Measurements from ENCODE around the gene C10orf120.
A peak's percentile ranks its signal among the peaks of the same experiment; 100 is the strongest.

Gene C10orf120

GRCh38 chr10:122702275-122702674 lies 2.6 kb upstream of the C10orf120 start:
- no peak for DNase-seq

DNA sequence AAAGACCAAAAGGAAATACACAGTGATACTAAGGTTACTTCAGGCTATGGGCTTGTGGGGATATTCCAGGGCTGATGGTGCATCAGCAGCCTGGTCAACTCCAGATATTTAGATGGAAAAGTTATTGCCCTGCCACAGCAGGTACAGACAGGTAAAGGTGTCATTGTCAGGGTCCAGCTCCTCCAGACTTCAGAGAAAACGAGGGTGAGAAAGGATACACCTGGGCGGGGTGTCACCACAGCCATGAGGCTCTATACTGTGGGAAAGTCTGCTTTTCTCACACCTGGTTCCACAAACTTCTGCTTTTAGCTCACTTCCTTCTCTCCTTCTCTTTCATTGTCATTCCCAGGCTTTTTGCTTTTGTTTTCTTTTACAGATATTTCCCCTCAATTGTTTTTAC lies 2.0 kb upstream of the C10orf120 start:
- no peak for DNase-seq

GRCh38 chr10:122696687-122697086 lies 3.0 kb downstream of the C10orf120 start:
- no peak for DNase-seq

DNA sequence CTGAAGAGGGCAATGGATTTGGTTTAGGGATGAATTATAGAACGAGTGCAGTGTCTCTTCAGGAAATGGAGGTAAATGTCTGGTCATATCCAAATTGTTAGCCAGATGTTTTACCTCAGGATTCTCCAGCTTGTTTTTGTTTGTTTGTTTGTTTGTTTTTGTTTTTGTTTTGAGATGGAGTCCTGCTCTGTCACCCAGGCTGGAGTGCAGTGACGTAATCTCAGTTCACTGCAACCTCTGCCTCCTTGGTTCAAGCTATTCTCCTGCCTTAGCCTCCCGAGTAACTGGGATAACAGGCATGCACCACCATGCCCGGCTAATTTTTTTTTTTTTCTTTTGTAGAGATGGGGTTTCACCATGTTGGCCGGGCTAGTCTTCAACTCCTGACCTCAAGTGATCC lies 6.9 kb downstream of the C10orf120 start:
- DNase-seq: no peak

DNA sequence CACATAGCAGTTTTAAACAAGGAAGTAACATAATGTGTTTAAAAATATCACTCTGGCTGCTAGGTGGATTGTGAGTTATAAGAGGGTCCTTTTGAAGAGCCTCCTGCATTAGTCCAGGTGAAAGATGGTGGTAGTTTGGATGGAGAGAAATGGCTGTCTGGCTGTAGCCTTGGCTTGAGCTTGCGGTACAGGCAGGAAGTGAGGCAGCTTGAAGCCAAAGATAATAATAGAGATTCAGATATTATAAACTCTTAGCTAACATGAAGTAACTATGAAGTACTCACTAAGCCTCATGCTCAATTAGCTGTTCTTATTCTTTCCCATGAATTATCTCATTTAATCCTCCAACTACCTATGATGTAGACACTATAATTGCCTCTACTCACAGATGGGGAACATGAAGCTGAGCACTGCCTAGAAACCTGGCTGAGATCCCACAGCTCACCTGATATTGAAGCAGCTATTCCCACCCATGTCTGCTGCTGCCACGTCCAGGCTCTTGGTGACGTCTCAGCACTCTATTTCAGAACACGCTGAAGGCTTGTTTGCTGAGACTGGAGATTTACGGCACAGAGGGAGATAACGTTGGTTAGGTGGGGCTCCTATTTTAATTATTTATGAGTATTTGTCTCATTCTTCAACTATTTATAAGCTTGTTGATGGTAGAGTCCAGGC lies 10.4 kb downstream of the C10orf120 start:
- no peak for DNase-seq

- DNase-seq: no peak
Observed at GRCh38 chr10:122688293-122688989, 11.2 kb downstream of the C10orf120 start.

- DNase-seq: no peak
Observed at GRCh38 chr10:122682522-122682921, 17.1 kb downstream of the C10orf120 start.

- DNase-seq: no peak
Observed at GRCh38 chr10:122678266-122678665, 21.4 kb downstream of the C10orf120 start.

GRCh38 chr10:122675278-122675677 lies 24.4 kb downstream of the C10orf120 start:
- no peak for DNase-seq

- DNase-seq: no peak
Observed at GRCh38 chr10:122674781-122675180, 24.9 kb downstream of the C10orf120 start.

- DNase-seq: no peak
Observed at GRCh38 chr10:122673731-122674130, 25.9 kb downstream of the C10orf120 start.

- no peak for DNase-seq
Observed at GRCh38 chr10:122673269-122673668, 26.4 kb downstream of the C10orf120 start.

GRCh38 chr10:122672655-122673054 lies 27.0 kb downstream of the C10orf120 start:
- DNase-seq: no peak

DNA sequence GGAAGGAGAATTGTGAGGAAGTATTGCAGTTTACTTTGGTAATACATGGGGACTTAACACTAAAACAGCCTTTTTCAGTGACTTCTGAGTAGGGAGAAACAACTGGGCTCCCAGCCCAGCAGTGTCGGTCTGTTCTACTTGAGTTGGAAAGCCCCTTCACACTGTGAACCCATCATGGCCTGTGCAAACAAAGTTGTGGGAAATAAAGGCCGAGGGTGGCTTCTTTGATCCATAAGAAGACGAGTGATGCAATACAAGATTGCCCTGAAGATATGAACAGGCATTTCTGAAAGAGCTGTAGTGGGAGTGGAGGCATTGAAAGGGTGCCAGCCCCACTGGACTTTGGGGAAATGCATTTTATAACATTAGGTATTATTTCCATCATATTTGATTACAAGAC lies 28.3 kb downstream of the C10orf120 start:
- no peak for DNase-seq

GRCh38 chr10:122669842-122670241 lies 29.8 kb downstream of the C10orf120 start:
- DNase-seq: no peak

DNA sequence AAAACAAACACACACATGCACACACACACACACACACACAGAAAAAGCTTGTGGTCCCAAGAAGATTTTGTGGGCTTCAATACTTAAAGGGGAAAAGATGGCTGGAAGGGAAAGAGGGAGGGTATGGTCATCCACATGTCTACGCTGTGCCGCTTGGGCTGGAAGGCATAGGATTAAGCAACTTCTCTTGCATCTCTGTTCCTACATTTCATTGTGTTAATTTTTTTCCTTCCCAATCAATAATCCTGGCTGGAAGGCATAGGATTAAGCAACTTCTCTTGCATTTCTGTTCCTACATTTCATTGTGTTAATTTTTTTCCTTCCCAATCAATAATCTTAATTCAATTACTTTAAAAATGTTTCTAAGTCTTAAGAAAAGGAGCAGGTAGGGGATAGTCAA lies 30.6 kb downstream of the C10orf120 start:
- no peak for DNase-seq

DNA sequence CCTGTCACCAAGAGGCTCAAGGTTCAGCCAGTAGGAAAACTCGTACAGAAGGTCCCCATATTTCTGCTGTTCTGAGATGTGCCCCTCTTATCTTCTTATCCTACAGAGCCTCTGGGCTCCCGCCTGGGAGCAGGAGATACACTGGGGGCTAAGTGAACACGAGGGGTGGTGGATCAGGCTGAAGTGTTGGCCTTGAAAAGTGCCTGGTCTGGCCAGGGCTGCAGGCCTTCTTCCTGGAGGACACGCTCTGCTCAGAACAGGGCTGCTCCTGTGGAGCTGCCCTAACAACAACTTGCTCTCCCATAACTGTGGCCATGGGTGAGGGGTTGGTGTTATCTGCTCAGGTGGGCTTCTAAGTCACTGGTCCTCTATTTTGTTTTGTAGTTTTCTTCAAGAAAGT lies 33.7 kb downstream of the C10orf120 start:
- peak; percentile 4 for DNase-seq

- no peak for DNase-seq
Observed at GRCh38 chr10:122665329-122665860, 34.3 kb downstream of the C10orf120 start.

DNA sequence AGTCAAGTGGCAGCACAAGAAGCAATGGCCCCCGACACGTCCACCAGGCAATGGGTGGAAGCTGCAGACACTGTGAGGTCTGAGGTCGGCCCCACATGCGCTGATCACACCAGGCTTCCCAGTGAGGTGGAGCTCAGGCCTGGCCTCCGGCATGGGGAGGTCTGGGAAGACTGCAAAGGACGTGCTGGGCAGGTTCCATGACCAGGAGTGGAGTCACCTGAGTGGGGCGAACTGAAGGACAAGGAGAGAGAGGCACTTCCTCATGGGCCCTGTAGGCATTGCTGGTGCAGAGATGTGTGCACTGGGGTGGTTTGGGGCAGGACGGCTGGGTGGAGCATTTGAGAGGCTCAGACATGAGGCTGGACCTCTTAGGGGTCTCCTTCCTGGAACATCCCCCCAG lies 35.1 kb downstream of the C10orf120 start:
- DNase-seq: no peak

DNA sequence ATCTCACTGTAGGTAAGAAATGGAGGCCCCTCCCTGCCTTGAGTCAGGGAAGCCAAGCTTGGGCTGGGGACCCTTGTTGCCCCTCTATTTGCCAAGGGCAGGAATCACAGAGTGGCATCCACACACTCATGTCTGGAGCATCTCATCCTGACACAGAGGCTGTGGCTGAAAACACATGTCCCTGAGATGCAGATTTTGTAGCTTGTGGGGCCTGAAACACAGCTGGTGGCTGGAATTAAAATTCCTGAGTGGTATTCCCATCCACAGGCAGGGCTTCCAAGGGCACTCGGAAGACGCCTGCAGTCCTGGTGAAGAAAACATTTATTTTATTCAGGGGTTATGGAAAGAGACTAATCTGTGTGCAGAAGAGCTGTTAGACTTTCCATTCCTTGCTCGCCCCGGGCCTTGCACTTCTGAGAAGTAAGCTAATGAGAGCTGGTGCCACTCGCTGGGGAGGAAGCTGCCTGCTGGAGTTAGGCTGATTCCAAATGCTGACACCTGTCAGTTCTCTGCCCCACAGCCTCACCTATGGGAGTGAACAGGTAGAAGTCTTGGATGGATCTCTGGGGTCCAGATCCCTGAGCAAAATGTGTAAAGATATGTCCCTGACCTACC lies 36.0 kb downstream of the C10orf120 start:
- no peak for DNase-seq

- no peak for DNase-seq
Observed at GRCh38 chr10:122662231-122662630, 37.4 kb downstream of the C10orf120 start.

GRCh38 chr10:122660696-122661095 lies 39.0 kb downstream of the C10orf120 start:
- DNase-seq: no peak

DNA sequence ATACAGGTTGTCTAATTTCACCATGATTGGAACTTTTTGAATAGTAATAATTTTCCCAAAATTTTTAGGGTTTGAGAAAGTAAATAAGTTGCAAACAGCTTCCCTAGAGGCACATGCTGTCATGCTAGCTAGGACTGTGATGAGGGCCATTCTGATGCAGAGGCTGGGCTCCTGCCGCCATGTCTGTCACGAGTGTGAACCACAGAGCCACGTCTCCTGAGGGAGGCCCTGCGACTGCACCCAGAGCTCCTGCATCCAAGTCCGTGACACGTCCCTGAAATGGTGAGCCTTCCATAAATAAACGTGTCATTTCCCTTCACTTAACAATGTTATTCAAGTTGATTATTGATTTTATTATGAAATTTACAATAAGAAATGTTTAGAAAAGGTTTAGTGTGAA lies 40.0 kb downstream of the C10orf120 start:
- DNase-seq: no peak

DNA sequence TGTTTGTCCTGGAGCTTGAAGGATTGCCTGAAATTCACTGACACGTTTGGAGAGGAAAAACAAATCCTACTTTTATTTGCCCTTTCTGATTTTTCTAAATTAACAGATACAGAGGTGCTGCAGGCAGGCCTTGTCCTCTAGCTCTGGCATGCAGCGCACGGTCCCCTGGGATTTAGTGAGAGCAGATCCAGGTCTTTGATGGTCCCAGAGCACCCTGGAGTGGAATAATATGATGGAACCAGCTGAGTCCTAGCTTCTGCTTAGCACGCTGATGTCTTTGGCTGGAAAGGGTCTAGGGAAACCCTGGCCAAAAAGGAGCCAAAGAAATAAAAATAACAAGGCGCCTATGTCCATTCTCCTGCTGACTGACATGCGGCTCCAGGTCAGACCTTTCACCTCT lies 40.5 kb downstream of the C10orf120 start:
- DNase-seq: no peak

Data from hematopoietic multipotent progenitor cell treated with erythropoietin and hydrocortisone succinate and interleukin-3 and kit ligand, for 8 days (in vitro differentiated cells).